ENCODE results near the gene SLAMF1.
"Not testable (repeated sequence)": the region's sequence is repeated elsewhere in the genome, so short reads cannot be mapped to it uniquely, and the experiment has no call there.

SLAMF1 gene

DNA sequence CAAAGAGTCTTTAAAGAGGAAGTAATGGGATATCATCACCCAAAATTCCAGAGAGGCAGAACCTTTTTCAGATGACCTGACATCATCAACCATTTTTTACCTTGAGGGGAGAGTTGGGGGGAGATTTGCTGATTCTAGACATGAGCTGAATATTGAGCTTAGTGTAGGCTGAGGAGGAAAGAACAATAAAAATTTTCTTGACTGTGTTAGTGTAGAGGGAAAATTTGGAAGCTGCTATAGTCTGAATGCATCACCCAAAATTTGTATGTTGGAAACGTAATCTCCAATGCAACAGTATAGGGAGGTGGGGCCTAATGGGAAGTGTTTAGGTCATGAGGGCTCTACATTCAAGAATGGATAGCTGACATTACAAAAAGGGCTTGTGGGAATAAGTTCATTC, 49.8 kb downstream of the SLAMF1 start:
- no peak for DNase-seq (ENCODE audit: low spot score)

DNA sequence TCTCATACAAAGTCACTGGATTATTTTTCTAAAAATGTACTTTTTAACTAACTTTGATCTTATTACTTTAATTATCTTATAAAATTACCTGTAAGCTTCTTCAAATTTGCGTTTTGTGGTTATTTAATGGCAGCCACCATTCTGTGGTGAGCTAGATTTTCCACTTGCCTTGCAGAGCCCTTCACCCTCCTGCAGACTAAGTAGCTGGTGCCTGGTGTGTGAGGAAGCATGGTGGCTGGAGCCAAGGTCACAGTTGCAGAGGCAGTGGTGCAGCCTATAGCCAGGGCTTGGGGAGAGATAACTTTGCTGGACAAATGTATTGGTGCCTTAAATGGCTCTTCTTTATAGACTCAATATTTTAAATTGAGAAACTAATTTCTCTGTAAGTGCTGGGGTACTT, 56.4 kb downstream of the SLAMF1 start:
- DNase-seq (ENCODE audit: low spot score): no peak

DNA sequence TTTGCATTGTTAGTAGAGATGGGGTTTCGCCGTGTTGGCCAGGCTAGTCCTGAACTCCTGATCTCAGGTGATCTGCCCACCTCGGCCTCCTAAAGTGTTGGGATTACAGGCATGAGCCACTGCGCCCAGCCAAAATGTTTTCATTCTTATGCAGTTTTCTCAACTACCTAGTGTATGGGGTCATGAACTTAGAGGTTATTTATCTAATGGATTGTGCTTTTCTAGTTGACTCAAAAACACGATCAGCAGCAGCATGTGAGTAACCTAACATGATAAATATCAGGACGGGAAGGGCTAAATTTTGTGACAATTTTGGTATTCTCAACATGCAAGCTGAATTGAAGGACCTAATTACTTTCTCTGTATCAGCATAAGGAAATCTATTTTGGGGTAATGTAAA, 58.4 kb downstream of the SLAMF1 start:
- DNase-seq (ENCODE audit: low spot score): no peak

- DNase-seq (ENCODE audit: low spot score): no peak
Observed at GRCh38 chr1:160584784-160585183, 62.1 kb downstream of the SLAMF1 start.

DNA sequence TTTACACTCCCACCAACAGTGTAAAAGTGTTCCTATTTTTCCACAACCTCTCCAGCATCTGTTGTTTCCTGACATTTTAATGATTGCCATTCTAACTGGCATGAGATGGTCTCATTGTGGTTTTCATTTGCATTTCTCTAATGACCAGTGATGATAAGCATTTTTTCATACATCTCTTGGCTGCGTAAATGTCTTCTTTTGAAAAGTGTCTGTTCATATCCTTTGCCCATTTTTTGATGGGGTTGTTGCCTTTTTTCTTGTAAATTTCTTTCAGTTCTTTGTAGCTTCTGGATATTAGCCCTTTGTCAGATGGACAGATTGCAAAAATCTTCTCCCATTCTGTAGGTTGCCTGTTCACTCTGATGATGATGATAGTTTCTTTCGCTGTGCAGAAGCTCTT, 63.9 kb downstream of the SLAMF1 start:
- not testable (repeated sequence) for DNase-seq (ENCODE audit: low spot score)

- DNase-seq (ENCODE audit: low spot score): no peak
Observed at GRCh38 chr1:160581961-160582360, 64.9 kb downstream of the SLAMF1 start.

GRCh38 chr1:160580221-160580812, 66.5 kb downstream of the SLAMF1 start:
- DNase-seq (ENCODE audit: low spot score): no peak

DNA sequence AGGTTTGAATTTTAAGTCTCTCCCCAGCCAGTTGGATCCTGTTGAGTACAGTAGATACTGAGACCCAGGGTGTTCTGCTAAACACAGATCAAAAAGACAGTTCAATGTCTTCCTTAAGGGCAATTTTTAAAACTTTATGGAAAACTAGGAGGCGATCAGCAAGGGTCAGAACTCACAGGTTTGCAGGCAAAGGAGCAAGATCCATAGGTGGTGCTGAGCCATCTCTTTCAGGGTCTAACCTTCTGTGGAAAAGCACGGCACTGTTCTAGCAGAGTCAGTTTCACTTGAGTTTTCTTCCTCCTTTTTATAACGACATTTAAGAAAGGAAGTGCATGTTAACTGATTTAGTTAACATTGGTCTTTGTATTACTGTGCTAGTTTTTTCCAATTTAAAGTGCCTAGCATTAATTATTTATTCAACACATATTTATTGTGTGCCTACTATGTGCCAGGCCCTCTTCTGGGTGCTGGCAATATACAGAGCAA, 67.6 kb downstream of the SLAMF1 start, which contains the start of gene CD84:
Gene CD84 (minus strand): TSS at position 281 of the 486 bp plus-strand sequence. CDS start 59 bp downstream, at position 222.
- no peak for DNase-seq (ENCODE audit: low spot score)

DNA sequence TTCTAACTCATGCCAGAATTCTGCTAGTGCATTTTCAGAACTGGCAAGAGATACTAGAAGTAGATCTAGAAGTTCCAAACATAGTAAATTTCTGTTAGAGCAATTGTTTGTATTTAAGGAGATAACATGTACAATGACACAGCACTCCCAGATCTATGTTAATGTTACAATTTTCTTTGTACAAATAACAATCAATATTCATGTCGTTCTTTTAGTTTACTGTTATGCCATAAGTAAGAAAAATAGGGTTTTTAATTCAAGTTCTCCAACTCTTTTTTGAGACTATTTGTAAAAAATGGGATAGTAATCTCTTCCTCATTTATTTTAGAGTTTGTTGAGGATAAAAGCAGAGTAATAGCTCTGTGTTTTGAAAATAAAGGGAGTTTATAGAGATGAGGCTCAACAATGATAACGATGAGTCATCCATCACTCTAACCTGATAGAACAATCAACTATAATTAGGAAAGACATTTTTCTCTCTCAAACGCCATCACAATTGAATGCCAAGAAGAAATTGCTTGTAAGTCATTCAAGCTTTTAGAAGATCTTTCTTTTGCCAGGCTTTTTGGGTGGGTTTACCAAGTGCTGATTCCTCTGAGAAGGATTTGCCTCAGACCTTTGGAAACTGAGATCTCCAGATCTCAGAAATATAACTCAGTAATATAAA, 68.2 kb downstream of the SLAMF1 start:
- no peak for DNase-seq (ENCODE audit: low spot score)

DNA sequence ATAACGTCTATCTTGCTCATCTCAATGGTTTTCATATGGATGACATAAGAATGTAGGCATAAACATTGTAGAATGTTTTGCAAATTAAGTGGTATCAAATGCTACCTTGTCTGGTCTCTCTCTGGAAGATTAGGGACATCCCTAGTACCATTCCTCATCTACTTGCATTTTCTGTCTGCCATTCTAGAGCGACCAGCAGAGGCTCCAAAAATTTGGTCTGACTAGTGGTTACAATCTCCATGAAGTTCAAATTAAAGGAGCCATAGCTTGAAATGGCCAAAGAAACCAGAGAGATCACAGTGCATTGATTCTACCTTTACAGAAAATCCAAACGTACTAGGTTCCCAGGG, 68.7 kb downstream of the SLAMF1 start:
- DNase-seq (ENCODE audit: low spot score): no peak

DNA sequence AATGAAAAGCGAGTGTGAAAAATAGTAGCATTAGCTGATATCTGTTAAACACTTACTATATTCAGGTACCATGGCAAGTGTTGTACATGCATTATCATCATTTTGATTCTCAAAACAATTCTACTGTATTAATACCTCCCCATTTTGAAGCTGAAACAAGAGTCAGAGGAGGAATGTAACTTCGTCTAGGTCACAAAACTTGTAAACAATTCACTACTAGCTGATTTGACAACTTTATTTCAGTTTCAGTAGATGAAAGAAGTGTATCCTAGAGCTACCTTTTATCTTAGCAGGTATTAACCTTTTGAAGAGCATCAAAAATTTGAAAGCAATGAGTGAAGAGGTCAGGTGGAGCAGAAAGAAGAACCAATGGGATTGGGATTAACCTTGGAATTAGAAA, 69.2 kb downstream of the SLAMF1 start:
- DNase-seq (ENCODE audit: low spot score): no peak

- no peak for DNase-seq (ENCODE audit: low spot score)
Observed at GRCh38 chr1:160576884-160577283, 70.0 kb downstream of the SLAMF1 start.

DNA sequence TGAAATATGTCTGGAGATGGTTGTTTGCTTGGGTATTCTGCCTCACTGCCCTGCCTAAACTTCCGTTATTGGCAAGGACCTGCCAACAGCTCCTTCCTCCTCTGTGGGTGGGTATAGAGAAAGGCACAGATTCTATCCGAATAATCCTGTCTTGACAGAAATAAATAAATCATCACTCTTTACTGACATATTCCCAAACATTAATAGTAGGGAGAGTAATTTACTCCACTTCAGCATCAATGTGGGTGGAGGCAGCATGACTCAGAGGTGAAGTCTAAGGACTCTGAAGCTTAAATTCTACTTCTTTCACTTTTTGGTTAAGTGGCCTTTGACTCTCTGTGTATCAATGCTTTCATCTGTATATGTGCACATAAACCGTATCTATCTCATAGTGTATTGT, 70.5 kb downstream of the SLAMF1 start:
- no peak for DNase-seq (ENCODE audit: low spot score)

DNA sequence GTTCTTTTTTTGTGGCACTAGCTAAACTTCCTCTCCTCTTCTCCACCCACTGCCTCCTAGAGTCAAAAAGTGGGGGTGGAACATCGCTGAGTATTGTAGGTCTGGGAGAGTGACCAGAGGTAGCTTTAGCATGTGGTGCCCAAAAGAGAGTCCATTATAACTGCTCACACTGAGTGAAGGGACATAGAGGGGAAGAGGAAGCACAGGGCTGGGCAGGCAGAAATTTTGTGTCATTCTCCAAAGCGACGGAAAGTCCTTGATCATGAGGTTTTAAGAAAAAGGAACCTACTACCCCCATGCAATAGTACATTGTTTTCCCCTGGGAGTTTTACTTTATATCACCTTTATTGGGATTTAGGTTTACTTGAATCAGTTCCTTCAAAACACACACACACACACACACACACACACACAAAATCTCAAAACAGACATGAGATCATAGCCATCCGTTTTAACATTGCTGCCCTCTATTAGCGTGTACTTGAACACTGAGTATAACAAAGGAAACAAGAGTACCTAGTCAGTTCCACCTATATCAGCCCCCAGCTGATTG, 71.7 kb downstream of the SLAMF1 start:
- no peak for DNase-seq (ENCODE audit: low spot score)

DNA sequence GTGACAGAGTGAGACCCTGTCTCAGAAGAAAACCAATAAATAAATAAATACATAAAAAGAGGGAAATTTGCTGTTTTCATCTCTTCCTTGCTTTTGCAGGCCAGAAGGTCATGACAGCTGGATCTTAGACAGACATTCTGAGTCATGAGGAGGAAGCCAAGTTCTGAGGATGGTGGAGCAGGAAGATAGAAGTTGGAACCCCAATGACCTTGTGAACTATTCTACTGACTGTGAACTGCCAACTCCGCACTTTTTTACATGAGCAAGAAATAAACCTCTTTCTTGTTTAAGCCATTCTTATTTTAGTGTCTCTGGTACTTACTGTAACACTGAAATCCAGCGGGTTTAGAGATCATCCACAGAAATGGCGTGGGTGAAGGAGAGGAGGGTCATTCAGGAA, 76.0 kb downstream of the SLAMF1 start:
- no peak for DNase-seq (ENCODE audit: low spot score)

DNA sequence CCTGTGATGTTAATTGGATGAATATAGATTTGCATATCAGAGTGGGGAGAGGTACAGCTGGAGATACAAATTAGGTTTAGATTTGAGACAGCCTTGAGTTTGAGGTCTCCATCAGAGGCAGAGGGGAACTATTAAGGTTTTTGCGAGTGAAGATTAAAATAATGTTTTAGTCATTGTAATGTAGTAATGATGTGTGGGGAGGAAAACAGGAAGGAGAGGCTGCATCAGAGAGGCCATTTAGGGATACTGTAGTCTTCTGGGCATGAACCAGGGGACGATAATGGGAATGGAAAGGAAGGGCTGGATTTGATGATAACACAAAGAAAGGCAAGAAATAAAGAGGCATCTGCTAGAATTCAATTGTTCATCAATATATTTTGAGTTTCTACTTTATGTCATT, 77.0 kb downstream of the SLAMF1 start:
- no peak for DNase-seq (ENCODE audit: low spot score)

DNA sequence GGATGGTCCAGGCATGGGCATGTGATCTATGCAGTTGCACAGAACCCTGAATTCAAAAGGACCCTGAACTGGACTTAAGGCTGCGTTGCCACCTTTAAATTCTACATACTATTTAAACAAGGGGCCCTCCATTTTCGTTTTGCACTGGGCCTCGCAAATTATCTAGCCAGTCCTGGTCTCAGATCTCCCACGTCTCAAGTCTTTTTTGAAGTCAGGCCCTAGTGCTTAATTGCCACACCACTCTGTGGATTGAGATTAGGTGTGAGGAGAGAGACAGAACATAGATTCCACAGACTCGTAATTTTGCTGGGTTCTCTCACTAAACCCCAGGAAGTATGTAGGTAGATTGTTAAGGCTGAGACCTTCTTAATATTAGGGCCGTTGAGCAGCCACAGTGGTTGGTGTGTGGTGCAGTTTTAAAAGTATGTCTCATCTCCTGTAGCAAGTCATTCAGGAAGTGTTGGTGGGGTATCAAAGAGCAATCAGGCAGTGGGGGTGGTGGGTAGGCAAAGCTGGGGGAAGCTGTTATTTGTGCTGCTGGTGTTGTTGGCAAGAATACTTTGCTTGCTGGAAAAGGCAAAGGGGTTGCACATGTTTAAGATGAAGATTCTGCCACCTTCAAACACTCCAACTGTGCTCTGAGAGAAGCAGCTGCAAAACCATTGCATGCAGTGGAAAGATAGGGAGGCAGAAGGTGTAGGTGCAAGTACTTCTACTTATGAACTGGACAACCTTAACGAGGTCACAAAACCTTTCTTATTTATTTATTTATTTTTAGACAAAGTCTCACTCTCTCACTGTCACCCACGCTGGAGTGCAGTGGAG, 78.8 kb downstream of the SLAMF1 start:
- DNase-seq (ENCODE audit: low spot score): no peak

DNA sequence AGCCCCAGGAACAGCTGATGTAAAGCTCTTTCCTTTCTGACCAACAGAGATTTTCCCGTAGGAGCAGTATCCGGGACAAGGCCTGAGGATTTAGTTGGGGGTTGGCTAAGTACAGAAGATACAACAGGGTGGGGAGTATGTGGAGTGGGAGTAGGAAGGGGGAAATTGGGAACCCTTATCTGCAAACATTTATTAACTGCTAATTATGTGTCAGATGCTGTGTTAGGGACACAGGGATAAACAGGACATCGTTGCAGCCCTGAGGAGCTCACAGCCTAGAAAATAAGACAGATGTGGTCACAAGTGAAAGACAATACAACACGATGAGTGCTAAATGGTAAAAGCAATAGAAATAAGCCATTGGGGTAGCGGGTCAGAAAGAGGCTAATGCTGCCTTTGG, 79.5 kb downstream of the SLAMF1 start:
- DNase-seq (ENCODE audit: low spot score): no peak

DNA sequence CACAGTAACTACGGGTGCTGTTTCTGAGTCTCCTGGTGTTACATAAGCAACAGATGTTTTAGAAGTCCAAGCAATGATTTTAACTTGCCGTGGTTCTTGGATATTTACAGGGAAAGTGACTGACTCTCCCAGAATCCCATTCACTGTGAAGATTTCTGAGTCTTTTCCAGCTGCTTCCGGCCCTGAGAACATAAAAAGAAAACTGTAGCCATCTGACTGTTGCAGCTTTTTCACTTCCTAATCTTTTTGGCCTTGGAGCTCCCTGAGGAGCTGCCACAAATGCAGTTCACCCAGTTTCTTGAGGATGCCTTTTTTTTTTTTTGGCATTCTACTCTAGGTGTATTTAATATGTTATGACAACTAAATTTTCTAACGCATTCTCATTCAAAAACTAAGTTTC, 81.3 kb downstream of the SLAMF1 start:
- no peak for DNase-seq (ENCODE audit: low spot score)

GRCh38 chr1:160563230-160563629, 83.6 kb downstream of the SLAMF1 start:
- DNase-seq (ENCODE audit: low spot score): not testable (repeated sequence)

DNA sequence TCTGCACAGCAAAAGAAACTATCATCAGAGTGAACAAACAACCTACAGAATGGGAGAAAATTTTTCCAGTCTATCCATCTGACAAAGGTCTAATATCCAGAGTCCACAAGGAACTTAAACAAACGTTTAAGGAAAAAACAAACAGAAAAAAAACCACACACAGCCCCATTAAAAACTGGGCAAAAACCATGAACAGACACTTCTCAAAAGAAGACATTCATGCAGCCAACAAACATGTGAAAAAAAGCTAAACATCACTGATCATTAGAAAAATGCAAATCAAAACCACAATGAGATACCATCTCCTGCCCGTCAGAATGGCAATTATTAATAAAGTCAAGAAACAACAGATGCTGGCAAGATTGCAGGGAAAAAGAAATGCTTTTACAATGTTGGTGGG, 84.1 kb downstream of the SLAMF1 start:
- DNase-seq (ENCODE audit: low spot score): not testable (repeated sequence)

DNA sequence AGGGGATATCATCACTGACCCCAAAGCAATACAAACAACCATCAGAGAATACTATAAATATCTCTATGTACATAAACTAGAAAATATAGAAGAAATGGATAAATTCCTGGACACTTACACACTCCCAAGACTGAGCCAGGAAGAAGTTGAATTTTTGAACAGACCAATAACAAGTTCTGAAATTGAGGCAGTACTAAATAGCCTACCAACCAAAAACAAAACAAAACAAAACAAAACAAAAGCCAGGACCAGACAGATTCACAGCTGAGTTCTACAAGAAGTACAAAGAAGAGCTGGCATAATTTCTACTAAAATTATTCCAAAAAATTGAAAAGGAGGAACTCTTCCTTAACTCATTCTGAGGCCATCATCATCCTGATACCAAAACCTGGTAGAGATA, 86.0 kb downstream of the SLAMF1 start:
- DNase-seq (ENCODE audit: low spot score): no peak

Data from RKO (cell line).